ENCODE data around the gene COQ2. TPM values are rescaled to one million over a fixed set of nuclear protein-coding genes. Genes with fewer than 3 reads are reported as not detected.

The COQ2 gene
- total RNA-seq, 1 experiment from 2014 or later = 19.8 TPM

DNA sequence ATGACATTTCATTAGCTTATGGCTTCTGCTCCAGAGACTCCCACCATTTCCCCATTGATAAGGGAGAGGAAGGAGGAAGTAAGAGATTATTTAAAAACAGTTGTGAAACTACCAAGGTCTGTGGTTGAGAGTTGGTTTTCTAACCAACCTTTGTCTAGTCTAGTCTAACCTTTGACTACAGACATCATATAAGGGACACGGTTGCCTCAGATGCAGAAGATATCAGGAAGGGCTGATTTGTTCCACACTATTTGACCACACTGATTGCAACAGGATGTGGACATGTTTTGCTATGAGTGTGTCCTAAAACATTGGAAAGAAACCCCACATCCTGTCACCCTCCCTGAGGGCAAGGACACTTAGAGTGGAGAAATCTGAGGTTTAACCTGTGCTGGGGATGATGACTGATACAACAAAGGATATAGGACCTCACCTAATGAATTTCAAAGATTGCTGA is 53.0 kb downstream of the COQ2 start:
- Histone ChIP-seq H3K27ac (ENCODE audit: insufficient read length, low read depth, low read length) (no peak overlapping the region), H2BK5ac (ENCODE audit: insufficient read length, low read length) (no peak overlapping the region), H2AK5ac (ENCODE audit: insufficient read length, low read length) (no peak overlapping the region), H4K8ac (replicated peaks; ENCODE audit: insufficient read length, low read depth, low read length) (no peak overlapping the region), H3K23ac (ENCODE audit: insufficient read length, low read depth, low read length) (no peak overlapping the region), H3K14ac (ENCODE audit: insufficient read depth, low read length) (no peak overlapping the region), H3K9ac (ENCODE audit: extremely low read depth, insufficient read length, low read length) (no peak overlapping the region), H3K79me1 (ENCODE audit: insufficient read depth, low read depth, low read length, poor library complexity, severe bottlenecking) (no peaks in the 10 kb centered on the region), H3K79me2 (ENCODE audit: insufficient read depth, low read length) (no peaks in the 10 kb centered on the region), H4K20me1 (ENCODE audit: control insufficient read depth, insufficient read depth, insufficient read length) (no peaks in the 10 kb centered on the region), H2BK20ac (ENCODE audit: low read depth, low read length, poor library complexity, severe bottlenecking) (no peak overlapping the region), H3K18ac (ENCODE audit: insufficient read length, low read depth, low read length) (no peak overlapping the region), H2BK15ac (ENCODE audit: low read depth, low read length) (no peak overlapping the region), H3K23me2 (ENCODE audit: insufficient read length, low read depth, low read length, poor library complexity, severe bottlenecking) (no peaks in the 10 kb centered on the region), H3K4ac (ENCODE audit: low read depth, low read length) (no peak overlapping the region), H3K4me2 (ENCODE audit: insufficient read depth, insufficient read length, low read length) (no peak overlapping the region), H3T11ph (ENCODE audit: low read length) (no peak overlapping the region), H3K9me3 (ENCODE audit: control insufficient read depth, low read depth, low read length) (no peaks in the 10 kb centered on the region), H3K56ac (ENCODE audit: insufficient read length, low read depth, low read length) (no peak overlapping the region), H2AFZ (ENCODE audit: low read length) (no peak overlapping the region), H4K5ac (ENCODE audit: insufficient read length, low read depth, low read length) (no peak overlapping the region), H2BK120ac (ENCODE audit: low read depth, low read length, poor library complexity, severe bottlenecking) (no peak overlapping the region), H3K4me1 (ENCODE audit: insufficient read depth, low read length) (no peaks in the 10 kb centered on the region), H4K91ac (ENCODE audit: insufficient read length, low read depth, low read length) (no peak overlapping the region), H3K27me3 (ENCODE audit: insufficient read depth, low read length) (no peaks in the 10 kb centered on the region), H2BK12ac (ENCODE audit: insufficient read length, low read depth, low read length) (no peak overlapping the region)
- DNase-seq = no peak
- Mint-ChIP-seq H3K9me3 (no peaks in the 10 kb centered on the region), H3K4me3 (no peak overlapping the region), H3K27me3 (ENCODE audit: low read depth) (no peaks in the 10 kb centered on the region), H3K27ac (no peak overlapping the region), H3K36me3 (ENCODE audit: insufficient read depth in 1 of 3, low read depth in 3 of 3) (no peaks in the 10 kb centered on the region), H3K4me1 (peaks cover 11 to 13% of the 10 kb centered on the region in 2 experiments)
- TF ChIP-seq, protein P1, sequence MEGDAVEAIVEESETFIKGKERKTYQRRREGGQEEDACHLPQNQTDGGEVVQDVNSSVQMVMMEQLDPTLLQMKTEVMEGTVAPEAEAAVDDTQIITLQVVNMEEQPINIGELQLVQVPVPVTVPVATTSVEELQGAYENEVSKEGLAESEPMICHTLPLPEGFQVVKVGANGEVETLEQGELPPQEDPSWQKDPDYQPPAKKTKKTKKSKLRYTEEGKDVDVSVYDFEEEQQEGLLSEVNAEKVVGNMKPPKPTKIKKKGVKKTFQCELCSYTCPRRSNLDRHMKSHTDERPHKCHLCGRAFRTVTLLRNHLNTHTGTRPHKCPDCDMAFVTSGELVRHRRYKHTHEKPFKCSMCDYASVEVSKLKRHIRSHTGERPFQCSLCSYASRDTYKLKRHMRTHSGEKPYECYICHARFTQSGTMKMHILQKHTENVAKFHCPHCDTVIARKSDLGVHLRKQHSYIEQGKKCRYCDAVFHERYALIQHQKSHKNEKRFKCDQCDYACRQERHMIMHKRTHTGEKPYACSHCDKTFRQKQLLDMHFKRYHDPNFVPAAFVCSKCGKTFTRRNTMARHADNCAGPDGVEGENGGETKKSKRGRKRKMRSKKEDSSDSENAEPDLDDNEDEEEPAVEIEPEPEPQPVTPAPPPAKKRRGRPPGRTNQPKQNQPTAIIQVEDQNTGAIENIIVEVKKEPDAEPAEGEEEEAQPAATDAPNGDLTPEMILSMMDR (conservative IDR thresholded peaks at IDR 0.05) = no peak
- WGBS (ENCODE audit: extremely low coverage, insufficient read length, low lambda C conversion rate) = no CpG with 5 or more reads among the region's 1 CpG

Data from H9 (cell line).